22Rv1 (cell line): ENCODE data around the gene VARS2.

Experiments
- H3K27ac ChIP-seq: fragments of 450-650 bp; 2 replicates; pipeline ENCODE4 v1.5.1; 2017
- CTCF ChIP-seq: fragments of 450-650 bp; IDR thresholded peaks from 2 replicates; pipeline ENCODE4 v1.5.1; 2017; ENCODE audit warnings: mild to moderate bottlenecking
- ZFX ChIP-seq: fragments of 450-650 bp; IDR thresholded peaks from 2 replicates; pipeline ENCODE4 v1.6.1; 2017; ENCODE audit warnings: antibody characterized with exemption, borderline replicate concordance

The VARS2 gene

GRCh38 chr6:30885999-30886896 lies 27.8 kb upstream of the VARS2 start:
- TF ChIP-seq CTCF (no peak), ZFX (no peak)
- H3K27ac ChIP-seq, result peak overlapping the region; percentile 98

DNA sequence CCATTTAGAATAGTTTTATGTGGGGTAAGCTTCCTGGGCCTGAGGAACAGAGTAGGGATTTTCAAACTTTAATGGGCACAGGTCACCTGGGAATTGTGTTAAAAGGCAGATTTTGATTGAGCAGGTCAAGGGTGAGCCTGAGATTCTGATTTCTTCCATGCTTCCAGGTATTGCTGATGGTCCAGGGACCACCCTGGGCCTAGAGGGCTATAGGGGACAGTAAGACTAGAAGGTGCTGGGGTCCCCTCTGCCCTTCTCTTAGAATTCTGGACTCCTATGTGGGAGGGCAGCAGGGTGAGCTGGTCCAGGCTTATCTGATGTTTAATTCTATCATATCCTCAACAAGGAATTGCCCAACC lies 27.2 kb upstream of the VARS2 start:
- TF ChIP-seq ZFX, result no peak
- no peak for TF ChIP-seq CTCF
- H3K27ac ChIP-seq, result no peak overlapping the region

- no peak overlapping the region for H3K27ac ChIP-seq
- TF ChIP-seq ZFX (no peak), CTCF (no peak)
Observed at GRCh38 chr6:30887901-30888815, 25.9 kb upstream of the VARS2 start.

GRCh38 chr6:30888816-30889495 lies 25.1 kb upstream of the VARS2 start:
- no peak overlapping the region for H3K27ac ChIP-seq
- TF ChIP-seq ZFX (no peak), CTCF (no peak)

DNA sequence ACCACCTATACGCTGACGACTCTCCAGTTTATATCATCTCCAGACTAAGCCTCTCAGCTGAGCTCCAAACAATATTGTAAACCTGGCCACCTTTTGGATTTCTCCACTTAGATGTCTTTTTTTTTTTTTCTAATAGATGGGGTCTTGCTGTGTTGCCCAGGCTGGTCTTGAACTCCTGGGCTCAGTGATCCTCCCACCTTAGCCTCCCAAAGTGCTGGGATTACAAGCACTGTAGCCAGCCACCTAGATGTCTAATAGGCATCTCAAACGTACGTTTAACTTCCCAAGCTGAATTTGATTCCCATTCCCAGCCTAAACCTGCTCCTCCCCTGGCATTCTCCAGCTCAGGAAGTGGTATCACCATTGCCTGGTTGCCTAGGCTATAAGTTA lies 24.5 kb upstream of the VARS2 start:
- TF ChIP-seq ZFX, result no peak
- no peak for TF ChIP-seq CTCF
- H3K27ac ChIP-seq, result no peak overlapping the region

DNA sequence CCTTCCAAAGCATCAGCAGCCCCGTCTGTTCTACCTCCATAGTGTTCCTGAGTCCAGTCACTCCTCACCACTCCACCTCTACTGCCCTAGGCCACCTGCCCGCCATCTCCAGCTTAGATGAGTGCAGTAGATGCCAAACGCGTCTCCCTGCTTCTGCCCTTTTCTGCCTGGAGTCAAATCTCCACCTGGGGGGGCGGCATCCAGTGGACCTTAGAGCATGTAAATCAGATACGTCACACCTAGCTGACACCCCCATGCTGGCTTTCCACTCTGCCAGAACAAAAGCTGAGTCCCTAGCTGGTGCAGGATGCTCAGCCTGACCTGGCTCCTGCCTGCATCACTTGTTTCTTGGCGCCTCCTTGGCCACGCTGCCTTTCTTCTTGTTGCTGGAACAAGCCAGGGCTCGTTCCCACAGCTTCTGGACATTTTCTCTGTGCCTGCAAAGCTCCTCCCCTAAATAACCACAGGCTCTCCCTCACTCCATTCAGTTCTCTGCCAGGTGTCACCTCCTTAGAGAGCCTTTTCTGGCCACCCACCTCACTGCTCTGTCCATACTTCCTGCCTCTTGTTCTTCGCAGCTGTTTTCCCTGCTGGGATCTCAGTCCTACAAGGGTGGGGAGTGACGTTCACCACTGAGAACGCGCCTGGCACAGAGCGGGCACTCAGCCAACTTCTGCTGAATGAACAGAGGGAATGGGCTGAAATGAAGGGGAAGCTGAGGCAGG lies 24.0 kb upstream of the VARS2 start:
- no peak for TF ChIP-seq ZFX
- TF ChIP-seq CTCF, result no peak
- no peak overlapping the region for H3K27ac ChIP-seq
